HG03342 (cell line): ENCODE results near the gene SNRPD3.
"Not testable (repeated sequence)": the region's sequence is repeated elsewhere in the genome, so short reads cannot be mapped to it uniquely, and the experiment has no call there.

Source experiments
- ATAC-seq: cut with Tn5 transposase; IDR thresholded peaks from one replicate; pipeline ENCODE4 v1.9.1; 2021; ENCODE audit warnings: mild to moderate bottlenecking, moderate library complexity; ENCODE audit not compliant: unreplicated experiment

Gene SNRPD3

GRCh38 chr22:24590596-24591173 lies 34.9 kb downstream of the SNRPD3 start:
- ATAC-seq = no peak

- ATAC-seq = no peak
Measured at GRCh38 chr22:24591286-24591830, 35.6 kb downstream of the SNRPD3 start.

GRCh38 chr22:24592058-24592850 lies 36.5 kb downstream of the SNRPD3 start:
- no peak for ATAC-seq

- ATAC-seq = no peak
Measured at GRCh38 chr22:24592851-24593558, 37.2 kb downstream of the SNRPD3 start, which contains the start of gene LRRC75B. LRRC75B (minus strand) TSS chr22:24593073; CDS start chr22:24593039, 34 bp downstream.

GRCh38 chr22:24593559-24593835 lies 37.7 kb downstream of the SNRPD3 start:
- not testable (repeated sequence) for ATAC-seq

GRCh38 chr22:24593836-24594568 lies 38.2 kb downstream of the SNRPD3 start:
- ATAC-seq = no peak

- no peak for ATAC-seq
Measured at GRCh38 chr22:24594569-24595120, 38.8 kb downstream of the SNRPD3 start.

GRCh38 chr22:24595228-24595627 lies 39.4 kb downstream of the SNRPD3 start:
- ATAC-seq = no peak

GRCh38 chr22:24595863-24596262 lies 40.1 kb downstream of the SNRPD3 start:
- ATAC-seq = no peak

GRCh38 chr22:24597076-24597475 lies 41.3 kb downstream of the SNRPD3 start:
- not testable (repeated sequence) for ATAC-seq

GRCh38 chr22:24599514-24599913 lies 43.7 kb downstream of the SNRPD3 start:
- no peak for ATAC-seq

GRCh38 chr22:24599958-24600715 lies 44.3 kb downstream of the SNRPD3 start:
- ATAC-seq = not testable (repeated sequence)

- ATAC-seq = no peak
Measured at GRCh38 chr22:24601217-24602104, 45.7 kb downstream of the SNRPD3 start.

- not testable (repeated sequence) for ATAC-seq
Measured at GRCh38 chr22:24602105-24602749, 46.4 kb downstream of the SNRPD3 start.

- not testable (repeated sequence) for ATAC-seq
Measured at GRCh38 chr22:24602847-24603769, 47.3 kb downstream of the SNRPD3 start, which contains the start of gene GGT1. GGT1 (plus strand) TSS chr22:24603193; CDS start chr22:24611082, 7,889 bp downstream.

- not testable (repeated sequence) for ATAC-seq
Measured at GRCh38 chr22:24603770-24604629, 48.2 kb downstream of the SNRPD3 start.
